Endothelial cell of umbilical vein (primary cell): ENCODE data around the gene INSC. TPM values are rescaled to one million over a fixed set of nuclear protein-coding genes. Genes with fewer than 3 reads are reported as not detected.

Source experiments
- BruUV-seq: library from RNA; stranded (reverse); fragments of 400-500 nt; replicated peaks from 2 replicates; lab custom pipeline; 2021; lab: Mats Ljungman, UMichigan
- CTCF ChIA-PET: fragments of 300-600, 350-600 bp; sonication (Branson Sonifier 250); formaldehyde crosslinking; loops from one replicate; lab custom pipeline; 2021; ENCODE audit warnings: antibody characterized with exemption, inconsistent platforms; lab: Charles Lee
- POLR2A ChIA-PET: fragments of 300-600, 350-600 bp; sonication (Branson Sonifier 250); formaldehyde crosslinking; loops from one replicate; lab custom pipeline; 2021; ENCODE audit warnings: antibody characterized with exemption, inconsistent platforms; lab: Charles Lee
- DNase-seq: peaks from one replicate; pipeline ENCODE4 v3.0.0-alpha.2; 2011; ENCODE audit warnings: low read depth, low spot score
- FAIRE-seq: peaks from 2 replicates; lab custom pipeline; 2011; peaks lifted over from hg19 to GRCh38; lab: Jason Lieb, UNC
- H2AFZ ChIP-seq: 2 replicates; pipeline ENCODE4 v1.6.0; 2012; ENCODE audit warnings: low read depth, low read length, control low read depth, inconsistent platforms
- H3K27ac ChIP-seq: 2 replicates; pipeline ENCODE4 v1.5.1; 2011; ENCODE audit warnings: low read depth, mild to moderate bottlenecking, control low read depth, low read length, moderate library complexity; ENCODE audit not compliant: insufficient read depth
- H3K27me3 ChIP-seq, 2 experiments: 2 replicates each; pipeline versions ENCODE4 v1.6.0 to v1.6.1; 2011; ENCODE audit warnings: low read length in 2 of 2, mixed read lengths in 1 of 2; ENCODE audit not compliant: control insufficient read depth in 2 of 2, insufficient read depth in 2 of 2
- H3K36me3 ChIP-seq, 2 experiments: 2 replicates in 1 of 2; 3 replicates in 1 of 2; pipeline ENCODE4 v1.5.1; 2011; ENCODE audit warnings: low read length in 2 of 2, mild to moderate bottlenecking in 1 of 2, moderate library complexity in 1 of 2; ENCODE audit not compliant: control insufficient read depth in 2 of 2, insufficient read depth in 2 of 2; ENCODE audit errors: extremely low read depth in 1 of 2
- H3K4me1 ChIP-seq: 3 replicates; pipeline ENCODE4 v1.5.1; 2011; ENCODE audit warnings: mild to moderate bottlenecking, low read length; ENCODE audit not compliant: control insufficient read depth, insufficient read depth; ENCODE audit errors: extremely low read depth
- H3K4me2 ChIP-seq: 2 replicates; pipeline ENCODE4 v1.6.1; 2011; ENCODE audit warnings: low read length, control low read depth, mixed read lengths; ENCODE audit not compliant: insufficient read depth
- H3K4me3 ChIP-seq, 3 experiments: fragments of 200-600 bp in 1 of 3; sonication (generic), shearing (Covaris generic) in 1 of 3; replicated peaks in 1 of 3; 2 replicates each; pipeline ENCODE4 v1.5.1; 2011 to 2016; ENCODE audit warnings: control low read depth in 3 of 3, low read length in 3 of 3, mild to moderate bottlenecking in 2 of 3, inconsistent platforms in 1 of 3, low read depth in 1 of 3, moderate library complexity in 1 of 3; ENCODE audit not compliant: insufficient read depth in 1 of 3
- H3K79me2 ChIP-seq: 2 replicates; pipeline ENCODE4 v1.6.0; 2012; ENCODE audit warnings: low read length, inconsistent platforms; ENCODE audit not compliant: control insufficient read depth, insufficient read depth
- H3K9ac ChIP-seq: replicated peaks from 2 replicates; pipeline ENCODE3; 2011; ENCODE audit warnings: low read length, control low read depth; ENCODE audit not compliant: insufficient read depth; ENCODE audit errors: extremely low read depth
- H3K9me1 ChIP-seq: replicated peaks from 3 replicates; pipeline ENCODE4 v1.6.0; 2011; ENCODE audit warnings: mild to moderate bottlenecking, low read length; ENCODE audit not compliant: control insufficient read depth, insufficient read depth; ENCODE audit errors: extremely low read depth
- H3K9me3 ChIP-seq: replicated peaks from 2 replicates; pipeline ENCODE4 v1.5.1; 2012; ENCODE audit warnings: low read length, inconsistent platforms; ENCODE audit not compliant: control insufficient read depth, insufficient read depth
- H4K20me1 ChIP-seq: replicated peaks from 2 replicates; pipeline ENCODE3; 2011; ENCODE audit warnings: mild to moderate bottlenecking, low read length; ENCODE audit not compliant: control insufficient read depth, insufficient read depth; ENCODE audit errors: extremely low read depth
- CTCF ChIP-seq, 2 donors: IDR thresholded peaks; 1 replicate in 1 of 2; 2 replicates in 1 of 2; pipeline ENCODE4 v1.5.1; 2011; ENCODE audit warnings: low read length in 2 of 2, mild to moderate bottlenecking in 2 of 2, moderate library complexity in 2 of 2, control low read depth in 1 of 2, inconsistent platforms in 1 of 2, low read depth in 1 of 2; ENCODE audit not compliant: insufficient read depth in 1 of 2; ENCODE audit errors: extremely low read depth in 1 of 2
- EZH2 ChIP-seq: IDR thresholded peaks from 2 replicates; pipeline ENCODE4 v1.6.1; 2012; ENCODE audit warnings: borderline replicate concordance, low read depth, mild to moderate bottlenecking, moderate library complexity, low read length, inconsistent platforms; ENCODE audit not compliant: severe bottlenecking
- FOS ChIP-seq: IDR thresholded peaks from 2 replicates; pipeline ENCODE4 v1.6.1; 2011; ENCODE audit warnings: mild to moderate bottlenecking, low read length, moderate library complexity, borderline replicate concordance; ENCODE audit not compliant: insufficient read depth
- GATA2 ChIP-seq: IDR thresholded peaks from 2 replicates; pipeline ENCODE4 v1.7.0; 2011; ENCODE audit warnings: low read depth, mild to moderate bottlenecking, moderate library complexity, mixed read lengths, low read length; ENCODE audit not compliant: insufficient read length, insufficient read depth
- JUN ChIP-seq: IDR thresholded peaks from 2 replicates; pipeline ENCODE4 v1.6.1; 2011; ENCODE audit warnings: borderline replicate concordance, low read depth; ENCODE audit not compliant: insufficient read length, insufficient read depth
- MAX ChIP-seq: IDR thresholded peaks from 2 replicates; pipeline ENCODE4 v1.6.1; 2011; ENCODE audit not compliant: insufficient read depth, insufficient read length
- MYC ChIP-seq: IDR thresholded peaks from one replicate; pipeline ENCODE4 v1.6.1; 2011; ENCODE audit warnings: mild to moderate bottlenecking, low read depth, low read length
- POLR2A ChIP-seq: IDR thresholded peaks from 2 replicates; pipeline ENCODE4 v1.6.1; 2012; ENCODE audit warnings: low read depth, mild to moderate bottlenecking, control low read depth, low read length
- POLR2AphosphoS5 ChIP-seq: IDR thresholded peaks from 2 replicates; pipeline ENCODE4 v1.6.1; 2012; ENCODE audit warnings: low read depth, mild to moderate bottlenecking, control low read depth, low read length, moderate library complexity; ENCODE audit not compliant: insufficient read depth
- dilution Hi-C: fragments of 300-500 bp; cut with MboI; formaldehyde crosslinking; loops from one replicate; pipeline ENCODE4 v1.15.0; 2019; ENCODE audit warnings: low sequenced_read_pairs; ENCODE audit not compliant: extremely low pct_ligation_motif_present
- intact Hi-C: fragments of 100-400 bp; cut with micrococcal nuclease; formaldehyde crosslinking; loops from one replicate; pipeline ENCODE4 v1.10.0; 2022
- polyA plus RNA-seq, 4 experiments: library from polyadenylated mRNA; depleted of rRNA in 3 of 4; stranded (reverse) in 3 of 4; unstranded in 1 of 4; fragments of >200 nt; gene quantifications; 2 replicates each; pipeline versions ENCODE4 v1.2.1 to v1.2.3, GENCODE V29; 2011 to 2012; ENCODE audit warnings: missing spikeins in 1 of 4
- total RNA-seq: library from RNA; stranded (reverse); gene quantifications from 2 replicates; pipeline ENCODE4 v1.2.3, GENCODE V29; 2021

Gene INSC
- total and polyA plus RNA-seq, 2 donors (not counting 3 experiments of a cell fraction or from before 2014, with no cell fraction given) = not detected

GRCh38 chr11:15163136-15163535 lies 48.4 kb downstream of the INSC start:
- Histone ChIP-seq H3K4me1 (no peaks in the 10 kb centered on the region), H3K79me2 (no peaks in the 10 kb centered on the region), H3K36me3 (no peaks in the 10 kb centered on the region), H3K4me2 (no peak overlapping the region), H3K9me3 (no peaks in the 10 kb centered on the region), H3K27ac (no peak overlapping the region), H4K20me1 (no peaks in the 10 kb centered on the region), H3K4me3 (no peak overlapping the region), H3K9ac (no peak overlapping the region), H2AFZ (no peak overlapping the region), H3K27me3 (no peaks in the 10 kb centered on the region), H3K9me1 (no peaks in the 10 kb centered on the region)
- dilution Hi-C loops = no loop called here
- TF ChIP-seq POLR2AphosphoS5 (no peak), MYC (no peak), EZH2 (no peak), POLR2A (no peak), JUN (no peak), GATA2 (no peak), FOS (no peak), MAX (no peak), CTCF (IDR thresholded peaks at IDR 0.05; ENCODE audit: extremely low read depth in 1 of 2, insufficient read depth in 1 of 2, low read depth in 1 of 2, low read length in 2 of 2) (no peak)
- no TSS peak for BruUV-seq
- FAIRE-seq = no peak
- no peak for DNase-seq
- ChIA-PET POLR2A (no interaction called here), CTCF (interaction anchor here (2.0 kb wide), 1 partner anchor 62 kb away, joined by 8 read pairs; no protein-coding TSS in a partner anchor)
- intact Hi-C loops = no loop called here
